GM10847 (cell line): ENCODE data around the gene HOXD12.

ENCODE experiments used
- POLR2A ChIP-seq: IDR thresholded peaks from 2 replicates; pipeline ENCODE4 v1.6.1; 2011; ENCODE audit not compliant: insufficient read length; ENCODE audit errors: extremely low read depth

HOXD12 gene

DNA sequence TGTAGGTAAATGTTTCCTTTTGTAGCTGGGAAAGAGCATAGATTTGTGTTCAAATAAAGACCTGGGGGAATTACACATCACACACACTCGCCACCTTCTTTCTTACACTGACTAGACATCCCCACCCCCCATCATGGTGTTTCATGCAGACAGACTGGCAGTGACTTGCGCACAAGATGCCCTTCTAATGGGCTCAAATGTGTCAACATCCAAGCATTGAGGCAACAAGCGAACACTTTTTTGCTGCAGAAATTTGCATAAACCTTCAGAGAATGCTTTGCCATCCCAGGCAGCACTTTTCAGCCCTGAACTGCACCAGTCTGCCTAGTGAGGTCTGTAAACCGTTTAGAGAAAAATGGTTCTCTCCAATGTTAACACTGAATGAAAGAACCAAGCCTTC lies 34.4 kb downstream of the HOXD12 start:
- no peak for TF ChIP-seq POLR2A

GRCh38 chr2:176135035-176135440 lies 35.4 kb downstream of the HOXD12 start:
- TF ChIP-seq POLR2A, result no peak

- no peak for TF ChIP-seq POLR2A
Observed at GRCh38 chr2:176136374-176137251, 37.0 kb downstream of the HOXD12 start.

DNA sequence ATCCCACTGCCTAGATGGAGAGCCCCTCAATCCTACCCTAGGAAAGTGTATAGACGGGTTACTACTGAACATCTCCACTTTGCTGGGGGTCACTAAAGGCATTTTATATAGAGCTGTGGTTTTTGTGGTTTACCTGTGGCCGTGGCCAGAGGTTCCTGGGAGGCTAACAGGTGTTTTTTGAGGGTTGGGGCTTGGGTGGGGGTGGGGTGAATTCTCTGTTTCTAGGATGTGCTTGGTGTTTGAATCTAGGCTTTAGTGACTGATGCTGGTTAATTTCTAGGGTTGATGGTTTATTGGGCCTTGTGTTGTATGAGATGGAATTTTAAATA lies 37.6 kb downstream of the HOXD12 start:
- no peak for TF ChIP-seq POLR2A

- no peak for TF ChIP-seq POLR2A
Observed at GRCh38 chr2:176137906-176138305, 38.3 kb downstream of the HOXD12 start.

DNA sequence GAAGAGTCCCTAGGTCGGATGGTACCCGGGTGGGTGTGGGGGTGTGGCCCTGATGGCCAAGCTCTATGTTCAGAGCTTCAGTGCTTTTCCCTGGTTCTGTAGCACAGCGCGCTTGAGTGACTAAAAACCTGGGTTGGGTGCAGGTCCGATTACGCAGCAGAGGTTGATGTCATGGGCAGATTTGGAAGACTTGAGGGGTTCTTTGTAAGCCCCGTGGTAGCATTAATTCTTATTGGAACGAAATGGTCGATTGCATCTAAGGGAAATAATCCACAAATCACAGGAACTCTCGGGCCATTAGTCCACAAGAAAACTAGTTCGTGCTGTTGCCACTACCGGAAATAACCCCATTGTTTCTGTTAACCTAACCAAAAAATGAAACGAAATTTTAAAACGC lies 38.9 kb downstream of the HOXD12 start:
- no peak for TF ChIP-seq POLR2A

GRCh38 chr2:176138923-176139660 lies 39.5 kb downstream of the HOXD12 start:
- TF ChIP-seq POLR2A, result no peak

GRCh38 chr2:176139661-176140512 lies 40.3 kb downstream of the HOXD12 start:
- TF ChIP-seq POLR2A, result no peak

- no peak for TF ChIP-seq POLR2A
Observed at GRCh38 chr2:176140513-176141317, 41.1 kb downstream of the HOXD12 start.

GRCh38 chr2:176142281-176142680 lies 42.7 kb downstream of the HOXD12 start:
- TF ChIP-seq POLR2A, result no peak

GRCh38 chr2:176145085-176145969 lies 45.7 kb downstream of the HOXD12 start:
- no peak for TF ChIP-seq POLR2A

- no peak for TF ChIP-seq POLR2A
Observed at GRCh38 chr2:176146101-176146500, 46.5 kb downstream of the HOXD12 start.

- no peak for TF ChIP-seq POLR2A
Observed at GRCh38 chr2:176146645-176147044, 47.0 kb downstream of the HOXD12 start.
